ENCODE results near the gene ENPP7.

DNA sequence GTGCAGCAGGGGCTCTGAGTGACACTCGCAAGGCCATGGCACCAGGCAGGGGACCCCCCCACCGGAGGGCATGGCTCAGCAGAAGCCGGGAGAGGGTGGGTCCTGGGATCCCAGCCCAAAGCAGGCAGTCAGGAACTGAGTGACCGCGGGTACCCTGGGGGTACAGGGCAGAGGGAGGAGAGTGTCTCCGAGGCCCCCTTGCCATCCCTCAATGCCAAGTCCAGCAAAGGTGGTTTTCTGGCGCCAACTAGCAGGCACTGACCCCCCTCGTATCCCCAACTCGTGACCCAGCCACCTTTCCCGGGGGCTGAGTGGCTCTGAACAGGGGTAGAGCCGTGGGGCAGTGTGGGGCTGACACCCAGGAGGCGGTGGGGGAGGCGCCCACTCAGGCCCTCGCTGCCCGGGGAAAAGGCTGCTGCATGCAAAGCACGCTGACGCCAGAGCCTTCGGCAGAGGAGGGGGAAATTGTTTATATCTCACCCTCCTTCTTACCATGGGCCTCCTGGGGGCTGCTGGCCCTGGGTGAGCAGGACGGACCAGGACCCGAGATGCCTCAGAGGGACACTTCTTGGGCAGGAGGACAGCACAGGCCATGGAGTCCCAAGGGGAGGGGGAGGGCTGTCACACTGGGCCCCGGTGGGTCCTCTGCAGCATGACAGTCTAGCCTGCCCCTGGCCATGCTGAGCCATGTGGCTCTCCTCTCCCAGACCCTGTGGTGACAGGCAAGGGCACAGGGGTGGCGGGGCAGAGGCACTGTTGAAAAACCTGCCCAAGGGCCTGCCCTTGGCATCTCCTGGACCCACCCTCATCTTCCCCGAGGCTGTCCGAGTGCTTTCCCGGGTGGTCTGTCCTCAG lies 14.6 kb upstream of the ENPP7 start:
- TF ChIP-seq FOXK2 (IDR thresholded peaks at IDR 0.05): no peak
- TF ChIP-seq ELF4 (IDR thresholded peaks at IDR 0.05): no peak
- TF ChIP-seq, protein P1, sequence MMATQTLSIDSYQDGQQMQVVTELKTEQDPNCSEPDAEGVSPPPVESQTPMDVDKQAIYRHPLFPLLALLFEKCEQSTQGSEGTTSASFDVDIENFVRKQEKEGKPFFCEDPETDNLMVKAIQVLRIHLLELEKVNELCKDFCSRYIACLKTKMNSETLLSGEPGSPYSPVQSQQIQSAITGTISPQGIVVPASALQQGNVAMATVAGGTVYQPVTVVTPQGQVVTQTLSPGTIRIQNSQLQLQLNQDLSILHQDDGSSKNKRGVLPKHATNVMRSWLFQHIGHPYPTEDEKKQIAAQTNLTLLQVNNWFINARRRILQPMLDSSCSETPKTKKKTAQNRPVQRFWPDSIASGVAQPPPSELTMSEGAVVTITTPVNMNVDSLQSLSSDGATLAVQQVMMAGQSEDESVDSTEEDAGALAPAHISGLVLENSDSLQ (IDR thresholded peaks at IDR 0.05): no peak
- no peak for TF ChIP-seq SP1 (IDR thresholded peaks at IDR 0.05)
- TF ChIP-seq HDGF (IDR thresholded peaks at IDR 0.05; ENCODE audit: borderline replicate concordance): no peak
- TF ChIP-seq LEF1 (IDR thresholded peaks at IDR 0.05; ENCODE audit: borderline replicate concordance): no peak
